ENCODE results near the gene EMC1. TPM values are rescaled to one million over a fixed set of nuclear protein-coding genes. Genes with fewer than 3 reads are reported as not detected.
"Not testable (repeated sequence)": the region's sequence is repeated elsewhere in the genome, so short reads cannot be mapped to it uniquely, and the experiment has no call there.

The EMC1 gene
- total RNA-seq, 1 donor from 2014 or later: 51.6 TPM

GRCh38 chr1:19260211-19261138, 9.2 kb upstream of the EMC1 start:
- DNase-seq: no peak

GRCh38 chr1:19258353-19258752, 7.0 kb upstream of the EMC1 start:
- DNase-seq: no peak

- peak; percentile 51 for DNase-seq
Observed at GRCh38 chr1:19257178-19257914, 6.0 kb upstream of the EMC1 start.

GRCh38 chr1:19256301-19256700, 5.0 kb upstream of the EMC1 start:
- not testable (repeated sequence) for DNase-seq

- no peak for DNase-seq
Observed at GRCh38 chr1:19255288-19255687, 4.0 kb upstream of the EMC1 start.

- no peak for DNase-seq
Observed at GRCh38 chr1:19254416-19254815, 3.1 kb upstream of the EMC1 start.

GRCh38 chr1:19250629-19251304, 557 bp downstream of the EMC1 start:
- DNase-seq: no peak

- DNase-seq: peak; percentile 78
Observed at GRCh38 chr1:19240673-19241538, 10.4 kb downstream of the EMC1 start.

- DNase-seq: peak; percentile 48
Observed at GRCh38 chr1:19239876-19240275, 11.4 kb downstream of the EMC1 start.

- DNase-seq: no peak
Observed at GRCh38 chr1:19234224-19234623, 17.1 kb downstream of the EMC1 start.

- no peak for DNase-seq
Observed at GRCh38 chr1:19232524-19232846, 18.8 kb downstream of the EMC1 start.

- not testable (repeated sequence) for DNase-seq
Observed at GRCh38 chr1:19231736-19232523, 19.4 kb downstream of the EMC1 start.

GRCh38 chr1:19229828-19230325, 21.4 kb downstream of the EMC1 start:
- DNase-seq: no peak

- DNase-seq: peak; percentile 27
Observed at GRCh38 chr1:19229229-19229628, 22.1 kb downstream of the EMC1 start.

GRCh38 chr1:19222979-19223824, 28.1 kb downstream of the EMC1 start:
- DNase-seq: no peak

- DNase-seq: no peak
Observed at GRCh38 chr1:19222573-19222972, 28.8 kb downstream of the EMC1 start.

- DNase-seq: no peak
Observed at GRCh38 chr1:19220991-19221390, 30.3 kb downstream of the EMC1 start.

- no peak for DNase-seq
Observed at GRCh38 chr1:19220080-19220846, 31.1 kb downstream of the EMC1 start.

GRCh38 chr1:19219451-19219850, 31.9 kb downstream of the EMC1 start:
- DNase-seq: no peak

Measured in dermis blood vessel endothelial cell (primary cell).